ENCODE results near the gene COQ4.
"Not testable (repeated sequence)": the region's sequence is repeated elsewhere in the genome, so short reads cannot be mapped to it uniquely, and the experiment has no call there.

The COQ4 gene

GRCh38 chr9:128276008-128276573, 46.5 kb upstream of the COQ4 start, which contains the start of gene SWI5:
TSS of gene SWI5 (plus strand) at chr9:128276276.
- Histone ChIP-seq H3K9me3 (replicated peaks; ENCODE audit: insufficient read depth, low read length) (no peaks in the 10 kb centered on the region), H3K4me3 (ENCODE audit: low read length) (peak within 1 kb of the TSS; percentile 93), H3K4me2 (ENCODE audit: low read depth, low read length) (peak within 1 kb of the TSS; percentile 91), H3K27me3 (replicated peaks; ENCODE audit: insufficient read depth, low read length) (no peaks in the 10 kb centered on the region), H3F3A (ENCODE audit: insufficient read depth, low read length) (no peaks in the 10 kb centered on the region; the same call in 1 of the 2 replicates), H3K36me3 (replicated peaks; ENCODE audit: insufficient read depth, low read length) (no peaks in the 10 kb centered on the region), H3K9me2 (replicated peaks; ENCODE audit: insufficient read depth, low read length) (no peaks in the 10 kb centered on the region), H4K20me1 (ENCODE audit: insufficient read depth, low read length) (no peaks in the 10 kb centered on the region), H2AFZ (ENCODE audit: low read length) (peak within 1 kb of the TSS; percentile 90), H3K27ac (ENCODE audit: low read length) (peak within 1 kb of the TSS; percentile 19; the same call in 1 of the 2 replicates), H3K9ac (ENCODE audit: low read length) (peak within 1 kb of the TSS; percentile 91), H3K79me2 (ENCODE audit: low read length) (peaks cover 25% of the 10 kb centered on the region), H3K4me1 (ENCODE audit: low read length) (peaks cover 5% of the 10 kb centered on the region; the same call in 1 of the 2 replicates)
- TF ChIP-seq, protein P1, sequence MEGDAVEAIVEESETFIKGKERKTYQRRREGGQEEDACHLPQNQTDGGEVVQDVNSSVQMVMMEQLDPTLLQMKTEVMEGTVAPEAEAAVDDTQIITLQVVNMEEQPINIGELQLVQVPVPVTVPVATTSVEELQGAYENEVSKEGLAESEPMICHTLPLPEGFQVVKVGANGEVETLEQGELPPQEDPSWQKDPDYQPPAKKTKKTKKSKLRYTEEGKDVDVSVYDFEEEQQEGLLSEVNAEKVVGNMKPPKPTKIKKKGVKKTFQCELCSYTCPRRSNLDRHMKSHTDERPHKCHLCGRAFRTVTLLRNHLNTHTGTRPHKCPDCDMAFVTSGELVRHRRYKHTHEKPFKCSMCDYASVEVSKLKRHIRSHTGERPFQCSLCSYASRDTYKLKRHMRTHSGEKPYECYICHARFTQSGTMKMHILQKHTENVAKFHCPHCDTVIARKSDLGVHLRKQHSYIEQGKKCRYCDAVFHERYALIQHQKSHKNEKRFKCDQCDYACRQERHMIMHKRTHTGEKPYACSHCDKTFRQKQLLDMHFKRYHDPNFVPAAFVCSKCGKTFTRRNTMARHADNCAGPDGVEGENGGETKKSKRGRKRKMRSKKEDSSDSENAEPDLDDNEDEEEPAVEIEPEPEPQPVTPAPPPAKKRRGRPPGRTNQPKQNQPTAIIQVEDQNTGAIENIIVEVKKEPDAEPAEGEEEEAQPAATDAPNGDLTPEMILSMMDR (IDR thresholded peaks at IDR 0.05; ENCODE audit: low read length) = no peak
- TF ChIP-seq EZH2 (optimal IDR thresholded peaks at IDR 0.05; ENCODE audit: low read depth, low read length) (no peak), EZH2phosphoT487 (IDR thresholded peaks at IDR 0.05; ENCODE audit: low read length) (no peak)
- DNase-seq = peak; percentile 99

DNA sequence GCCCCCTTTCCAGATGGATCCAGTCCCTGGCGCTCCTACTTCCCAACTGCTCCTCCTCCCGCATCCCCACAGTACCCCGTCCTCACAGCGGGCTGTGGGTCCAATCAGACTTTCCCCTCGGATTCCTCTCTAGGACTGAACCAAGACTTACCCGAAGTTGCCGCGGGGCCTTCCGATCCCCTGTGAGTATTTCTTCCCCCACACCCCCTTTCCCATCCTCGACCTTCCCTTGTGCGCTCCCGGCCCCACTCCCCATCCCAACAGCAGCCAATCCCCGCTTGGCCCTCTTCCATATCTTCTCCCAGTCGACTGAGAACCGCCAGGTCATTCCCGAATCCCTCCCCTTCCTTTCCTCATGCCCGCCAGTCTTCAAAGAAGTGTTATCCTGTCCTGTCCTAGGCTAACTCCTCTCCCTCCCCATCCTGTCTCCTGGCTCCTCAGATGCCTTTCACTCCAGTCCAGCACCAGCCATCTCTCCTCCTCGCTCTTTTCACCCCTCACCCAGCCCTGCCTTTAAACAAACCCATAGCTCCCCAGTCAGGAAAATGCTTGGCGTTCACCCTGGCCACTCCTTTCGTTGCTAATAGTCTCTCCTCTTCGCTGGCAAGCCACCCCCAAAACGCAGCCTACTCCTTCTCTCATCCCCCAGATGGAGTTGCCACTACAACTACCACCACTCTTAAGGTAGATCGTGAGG, 45.9 kb upstream of the COQ4 start:
- TF ChIP-seq, protein P1 (IDR thresholded peaks at IDR 0.05; ENCODE audit: low read length) = no peak
- TF ChIP-seq EZH2phosphoT487 (IDR thresholded peaks at IDR 0.05; ENCODE audit: low read length) = no peak
- TF ChIP-seq EZH2 (optimal IDR thresholded peaks at IDR 0.05; ENCODE audit: low read depth, low read length) = no peak
- Histone ChIP-seq H3K4me2 (ENCODE audit: low read depth, low read length) (peak overlapping the region; percentile 91), H3K27ac (ENCODE audit: low read length) (no peak overlapping the region), H3K79me2 (ENCODE audit: low read length) (peaks cover 25% of the 10 kb centered on the region), H3K9me2 (replicated peaks; ENCODE audit: insufficient read depth, low read length) (no peaks in the 10 kb centered on the region), H3K4me1 (ENCODE audit: low read length) (peaks cover 5% of the 10 kb centered on the region; the same call in 1 of the 2 replicates), H3F3A (ENCODE audit: insufficient read depth, low read length) (no peaks in the 10 kb centered on the region; the same call in 1 of the 2 replicates), H3K4me3 (ENCODE audit: low read length) (peak overlapping the region; percentile 76), H3K27me3 (replicated peaks; ENCODE audit: insufficient read depth, low read length) (no peaks in the 10 kb centered on the region), H3K9ac (ENCODE audit: low read length) (peak overlapping the region; percentile 77), H3K36me3 (replicated peaks; ENCODE audit: insufficient read depth, low read length) (no peaks in the 10 kb centered on the region), H3K9me3 (replicated peaks; ENCODE audit: insufficient read depth, low read length) (no peaks in the 10 kb centered on the region), H2AFZ (ENCODE audit: low read length) (peak overlapping the region; percentile 83), H4K20me1 (ENCODE audit: insufficient read depth, low read length) (no peaks in the 10 kb centered on the region)
- DNase-seq = no peak

DNA sequence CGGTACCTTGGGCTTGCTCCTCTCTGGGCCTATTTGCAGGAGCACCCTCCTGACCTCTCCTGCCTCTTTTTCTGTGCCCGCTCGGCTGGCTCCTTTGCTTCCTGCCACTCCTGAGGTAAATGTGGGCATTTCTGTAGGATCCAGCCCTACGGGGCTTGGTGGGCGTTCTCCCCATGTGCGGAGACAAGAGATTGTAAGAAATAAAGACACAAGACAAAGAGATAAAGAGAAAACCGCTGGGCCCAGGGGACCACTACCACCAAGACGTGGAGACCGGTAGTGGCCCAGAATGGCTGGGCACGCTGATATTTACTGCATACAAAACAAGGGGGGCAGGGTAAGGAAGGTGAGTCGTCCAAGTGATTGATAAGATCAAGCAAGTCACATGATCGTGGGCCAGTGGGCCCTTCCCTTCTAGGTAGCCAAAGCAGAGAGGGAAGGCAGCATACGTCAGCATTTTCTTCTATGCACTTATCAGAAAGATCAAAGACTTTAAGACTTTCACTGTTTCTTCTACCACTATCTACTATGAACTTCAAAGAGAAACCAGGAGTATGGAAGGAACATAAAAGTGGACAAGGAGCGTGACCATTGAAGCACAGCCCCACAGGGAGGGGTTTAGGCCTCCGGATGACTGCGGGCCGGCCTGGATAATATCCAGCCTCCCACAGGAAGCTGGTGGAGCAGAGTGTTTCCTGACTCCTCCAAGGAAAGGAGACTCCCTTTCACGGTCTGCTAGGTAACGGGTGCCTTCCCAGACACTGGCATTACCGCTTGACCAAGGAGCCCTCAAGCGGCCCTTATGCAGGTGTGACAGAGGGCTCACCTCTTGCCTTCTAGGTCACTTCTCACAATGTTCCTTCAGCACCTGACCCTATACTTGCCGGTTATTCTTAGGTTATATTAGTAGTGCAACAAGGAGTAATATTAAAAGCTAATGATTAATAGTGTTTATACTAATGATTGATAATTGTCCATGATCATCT, 43.3 kb upstream of the COQ4 start:
- not testable (repeated sequence) for H2AFZ ChIP-seq (ENCODE audit: low read length); H3K27ac ChIP-seq (ENCODE audit: low read length); DNase-seq; H3K27me3 ChIP-seq (replicated peaks; ENCODE audit: insufficient read depth, low read length); H3K36me3 ChIP-seq (replicated peaks; ENCODE audit: insufficient read depth, low read length); H3K9ac ChIP-seq (ENCODE audit: low read length); H3K4me3 ChIP-seq (ENCODE audit: low read length); H3K4me2 ChIP-seq (ENCODE audit: low read depth, low read length); H3K9me2 ChIP-seq (replicated peaks; ENCODE audit: insufficient read depth, low read length); H3K4me1 ChIP-seq (ENCODE audit: low read length); H4K20me1 ChIP-seq (ENCODE audit: insufficient read depth, low read length); H3K9me3 ChIP-seq (replicated peaks; ENCODE audit: insufficient read depth, low read length); H3F3A ChIP-seq (ENCODE audit: insufficient read depth, low read length)
- peaks cover 18% of the 10 kb centered on the region for H3K79me2 ChIP-seq (ENCODE audit: low read length)

Measured in MM.1S (cell line).